Esophagus squamous epithelium (tissue), 5 donors: ENCODE results near the gene TRIM31. TPM values are rescaled to one million over a fixed set of nuclear protein-coding genes. Genes with fewer than 3 reads are reported as not detected.

Source experiments
- DNase-seq: peaks from one replicate; lab custom pipeline; 2025; lab: John Stamatoyannopoulos, UW
- H3K27ac ChIP-seq, 4 donors: fragments of 200-600 bp; sonication (generic); one replicate each; pipeline ENCODE4 v1.5.1; 2016 to 2019; ENCODE audit warnings: mild to moderate bottlenecking in 1 of 4
- H3K27me3 ChIP-seq, 4 donors: fragments of 200-600 bp; sonication (generic); 1 replicate in 3 of 4; 2 replicates in 1 of 4; pipeline versions ENCODE4 v1.5.1 to v1.6.0; 2017 to 2021; ENCODE audit warnings: antibody characterized with exemption in 1 of 4
- H3K36me3 ChIP-seq, 3 donors: fragments of 200-600 bp; sonication (generic); one replicate each; pipeline ENCODE4 v1.5.1; 2016 to 2019
- H3K4me1 ChIP-seq, 3 donors: fragments of 200-600 bp; sonication (generic); one replicate each; pipeline ENCODE4 v1.5.1; 2017 to 2019
- H3K4me3 ChIP-seq, 4 donors: fragments of 200-600 bp; sonication (generic); 1 replicate in 3 of 4; 2 replicates in 1 of 4; pipeline ENCODE4 v1.5.1; 2016 to 2019; ENCODE audit warnings: mild to moderate bottlenecking in 2 of 4, moderate library complexity in 1 of 4
- H3K9me3 ChIP-seq, 3 donors: fragments of 200-600 bp; sonication (generic); one replicate each; pipeline ENCODE4 v1.5.1; 2016 to 2019
- CTCF ChIP-seq, 6 experiments: fragments of 450-650 bp in 4 of 6; fragments of 200-600 bp in 2 of 6; sonication (generic) in 2 of 6; IDR thresholded peaks; one replicate each; pipeline ENCODE4 v1.5.1; 2016 to 2019; ENCODE audit warnings: antibody characterized with exemption in 6 of 6, mild to moderate bottlenecking in 4 of 6, moderate library complexity in 4 of 6
- POLR2A ChIP-seq, 4 donors: fragments of 450-650 bp; IDR thresholded peaks; one replicate each; pipeline ENCODE4 v1.6.1; 2017; ENCODE audit warnings: antibody characterized with exemption in 4 of 4, mild to moderate bottlenecking in 4 of 4, moderate library complexity in 3 of 4
- WGBS, 2 donors: methylation state at CpG; one replicate each; pipeline ENCODE4 v1.1.5; 2018; 5-methylcytosine and 5-hydroxymethylcytosine counted together
- intact Hi-C: fragments of 100-400 bp; cut with DNase I; formaldehyde crosslinking; loops from one replicate; pipeline ENCODE4 v1.15.0; 2022
- total RNA-seq, 4 donors: library from RNA; depleted of rRNA; stranded (reverse); fragments of >200 nt; gene quantifications; one replicate each; pipeline ENCODE4 v1.1.0, GENCODE V29; 2016
- donor health status: DM: yes; HTN: yes; CAD: no.

Gene TRIM31
- total RNA-seq, 4 donors from 2014 or later, result 0.23 TPM; not detected in 3

GRCh38 chr6:30158475-30159040 lies 45.7 kb upstream of the TRIM31 start:
- H3K9me3 ChIP-seq, result no peaks in the 10 kb centered on the region
- WGBS, 2 donors, result 57 to 60% methylated on average over 2 to 3 of the region's 3 CpGs
- intact Hi-C loops, result no loop called here

GRCh38 chr6:30157999-30158398 lies 45.1 kb upstream of the TRIM31 start:
- Histone ChIP-seq H3K27ac (no peak overlapping the region), H3K27me3 (peaks cover 0 to 51% (median 0%) of the 10 kb centered on the region in 4 donors), H3K4me3 (no peak overlapping the region), H3K36me3 (no peaks in the 10 kb centered on the region), H3K9me3 (no peaks in the 10 kb centered on the region), H3K4me1 (peaks cover 0 to 23% (median 6%) of the 10 kb centered on the region in 3 donors)
- WGBS, 2 donors, result 69 to 75% methylated on average over 2 of the region's 2 CpGs
- intact Hi-C loops, result no loop called here
- no peak for DNase-seq
- TF ChIP-seq POLR2A (IDR thresholded peaks at IDR 0.05), result no peak
- no peak for TF ChIP-seq CTCF (IDR thresholded peaks at IDR 0.05)

More at GRCh38 chr6:30158475-30159040, 45.7 kb upstream of the TRIM31 start:
- Histone ChIP-seq H3K27ac (no peak overlapping the region), H3K4me3 (no peak overlapping the region), H3K4me1 (peaks cover 0 to 23% (median 6%) of the 10 kb centered on the region in 3 donors), H3K27me3 (peaks cover 0 to 55% (median 0%) of the 10 kb centered on the region in 4 donors), H3K36me3 (no peaks in the 10 kb centered on the region)
- DNase-seq, result no peak
- TF ChIP-seq CTCF (IDR thresholded peaks at IDR 0.05), result no peak
- no peak for TF ChIP-seq POLR2A (IDR thresholded peaks at IDR 0.05)

GRCh38 chr6:30157581-30157980 lies 44.7 kb upstream of the TRIM31 start:
- Histone ChIP-seq H3K9me3 (no peaks in the 10 kb centered on the region), H3K36me3 (no peaks in the 10 kb centered on the region), H3K4me1 (peaks cover 0 to 23% (median 6%) of the 10 kb centered on the region in 3 donors), H3K27me3 (peaks cover 0 to 49% (median 0%) of the 10 kb centered on the region in 4 donors), H3K4me3 (no peak overlapping the region), H3K27ac (no peak overlapping the region)
- no peak for DNase-seq
- intact Hi-C loops, result no loop called here
- TF ChIP-seq POLR2A (IDR thresholded peaks at IDR 0.05) (no peak), CTCF (IDR thresholded peaks at IDR 0.05) (no peak)

- TF ChIP-seq CTCF (IDR thresholded peaks at IDR 0.05) (no peak), POLR2A (IDR thresholded peaks at IDR 0.05) (no peak)
- intact Hi-C loops, result no loop called here
- DNase-seq, result no peak
- Histone ChIP-seq H3K4me1 (peaks cover 0 to 23% (median 6%) of the 10 kb centered on the region in 3 donors), H3K9me3 (no peaks in the 10 kb centered on the region), H3K27ac (no peak overlapping the region), H3K36me3 (no peaks in the 10 kb centered on the region), H3K4me3 (no peak overlapping the region), H3K27me3 (peaks cover 0 to 49% (median 0%) of the 10 kb centered on the region in 4 donors)
- WGBS, 2 donors, result 84 to 85% methylated on average over 9 of the region's 9 CpGs
These were observed 43.9 kb upstream of the TRIM31 start for GRCh38 chr6:30156774-30157173.

- peaks cover 0 to 23% (median 6%) of the 10 kb centered on the region in 3 donors for H3K4me1 ChIP-seq
- TF ChIP-seq POLR2A (IDR thresholded peaks at IDR 0.05), result no peak
- no peak for TF ChIP-seq CTCF (IDR thresholded peaks at IDR 0.05)
- WGBS, 2 donors, result 5 to 17% methylated on average over 4 of the region's 4 CpGs
- DNase-seq, result no peak
- H3K27ac ChIP-seq, result no peak overlapping the region
- H3K9me3 ChIP-seq, result no peaks in the 10 kb centered on the region
- H3K36me3 ChIP-seq, result no peaks in the 10 kb centered on the region
- intact Hi-C loops, result no loop called here
- no peak overlapping the region for H3K4me3 ChIP-seq
- H3K27me3 ChIP-seq, result peaks cover 0 to 49% (median 0%) of the 10 kb centered on the region in 4 donors
These were observed 43.3 kb upstream of the TRIM31 start for GRCh38 chr6:30156262-30156599.
